Esophagus squamous epithelium (tissue), 4 donors: ENCODE data around the gene DNASE1L3.

Experiments used
- CTCF ChIP-seq, 6 experiments: fragments of 450-650 bp in 4 of 6; fragments of 200-600 bp in 2 of 6; sonication (generic) in 2 of 6; IDR thresholded peaks; one replicate each; pipeline ENCODE4 v1.5.1; 2016 to 2019; ENCODE audit warnings: antibody characterized with exemption in 6 of 6, mild to moderate bottlenecking in 4 of 6, moderate library complexity in 4 of 6
- POLR2A ChIP-seq, 4 donors: fragments of 450-650 bp; IDR thresholded peaks; one replicate each; pipeline ENCODE4 v1.6.1; 2017; ENCODE audit warnings: antibody characterized with exemption in 4 of 4, mild to moderate bottlenecking in 4 of 4, moderate library complexity in 3 of 4

GRCh38 chr3:58148049-58148448, 62.7 kb downstream of the DNASE1L3 start:
- TF ChIP-seq CTCF (IDR thresholded peaks at IDR 0.05) (no peak), POLR2A (IDR thresholded peaks at IDR 0.05) (no peak)
